ENCODE results near the gene CNN1. TPM values are rescaled to one million over a fixed set of nuclear protein-coding genes. Genes with fewer than 3 reads are reported as not detected.

Gene CNN1
- total and polyA plus RNA-seq, 9 of the 15 experiments (the other 6 are each of a cell fraction or from before 2014, with no cell fraction given) = 0.23 to 10.6 (median 5.2) TPM

- TF ChIP-seq PATZ1 (CRISPR knock-in tag; IDR thresholded peaks at IDR 0.05; ENCODE audit: borderline replicate concordance) (no peak), SNRNP70 (optimal IDR thresholded peaks at IDR 0.05; ENCODE audit: low read depth, low read length) (no peak), TARDBP (IDR thresholded peaks at IDR 0.05) (no peak), ZNF282 (CRISPR knock-in tag; IDR thresholded peaks at IDR 0.05) (no peak), RNF2 (IDR thresholded peaks at IDR 0.05) (no peak), ZFX (CRISPR knock-in tag; IDR thresholded peaks at IDR 0.05) (no peak; the same call in 1 of the 2 replicates), HDAC2 (IDR thresholded peaks at IDR 0.05) (no peak), POLR2AphosphoS5 (IDR thresholded peaks at IDR 0.05; ENCODE audit: control insufficient read depth, insufficient read depth, low read depth, low read length) (peak; percentile 14; the same call in 1 of the 2 replicates), DIDO1 (tag; IDR thresholded peaks at IDR 0.05; ENCODE audit: low read depth) (no peak), ESRRA (IDR thresholded peaks at IDR 0.05; ENCODE audit: borderline replicate concordance, low read depth) (peak; percentile 9; the same call in 1 of the 2 replicates), MCM7 (IDR thresholded peaks at IDR 0.05) (no peak), ZSCAN32 (CRISPR knock-in tag; IDR thresholded peaks at IDR 0.05) (no peak), ZNF717 (CRISPR knock-in tag; IDR thresholded peaks at IDR 0.05) (no peak), ID3 (CRISPR knock-in tag; IDR thresholded peaks at IDR 0.05) (no peak), ID3 (tag; IDR thresholded peaks at IDR 0.05) (no peak), DPF2 (IDR thresholded peaks at IDR 0.05) (0 out of 2 replicates have a peak, but pooled peaks have one; percentile 44), NFIX (CRISPR knock-in tag; IDR thresholded peaks at IDR 0.05; ENCODE audit: low read depth) (no peak)
- TF ChIP-seq, protein P1, sequence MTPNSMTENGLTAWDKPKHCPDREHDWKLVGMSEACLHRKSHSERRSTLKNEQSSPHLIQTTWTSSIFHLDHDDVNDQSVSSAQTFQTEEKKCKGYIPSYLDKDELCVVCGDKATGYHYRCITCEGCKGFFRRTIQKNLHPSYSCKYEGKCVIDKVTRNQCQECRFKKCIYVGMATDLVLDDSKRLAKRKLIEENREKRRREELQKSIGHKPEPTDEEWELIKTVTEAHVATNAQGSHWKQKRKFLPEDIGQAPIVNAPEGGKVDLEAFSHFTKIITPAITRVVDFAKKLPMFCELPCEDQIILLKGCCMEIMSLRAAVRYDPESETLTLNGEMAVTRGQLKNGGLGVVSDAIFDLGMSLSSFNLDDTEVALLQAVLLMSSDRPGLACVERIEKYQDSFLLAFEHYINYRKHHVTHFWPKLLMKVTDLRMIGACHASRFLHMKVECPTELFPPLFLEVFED (CRISPR knock-in tag; conservative IDR thresholded peaks at IDR 0.05) = no peak
- TF ChIP-seq, protein P2, sequence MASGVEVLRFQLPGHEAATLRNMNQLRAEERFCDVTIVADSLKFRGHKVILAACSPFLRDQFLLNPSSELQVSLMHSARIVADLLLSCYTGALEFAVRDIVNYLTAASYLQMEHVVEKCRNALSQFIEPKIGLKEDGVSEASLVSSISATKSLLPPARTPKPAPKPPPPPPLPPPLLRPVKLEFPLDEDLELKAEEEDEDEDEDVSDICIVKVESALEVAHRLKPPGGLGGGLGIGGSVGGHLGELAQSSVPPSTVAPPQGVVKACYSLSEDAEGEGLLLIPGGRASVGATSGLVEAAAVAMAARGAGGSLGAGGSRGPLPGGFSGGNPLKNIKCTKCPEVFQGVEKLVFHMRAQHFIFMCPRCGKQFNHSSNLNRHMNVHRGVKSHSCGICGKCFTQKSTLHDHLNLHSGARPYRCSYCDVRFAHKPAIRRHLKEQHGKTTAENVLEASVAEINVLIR (CRISPR knock-in tag; IDR thresholded peaks at IDR 0.05) = no peak
- TF ChIP-seq, protein P3, sequence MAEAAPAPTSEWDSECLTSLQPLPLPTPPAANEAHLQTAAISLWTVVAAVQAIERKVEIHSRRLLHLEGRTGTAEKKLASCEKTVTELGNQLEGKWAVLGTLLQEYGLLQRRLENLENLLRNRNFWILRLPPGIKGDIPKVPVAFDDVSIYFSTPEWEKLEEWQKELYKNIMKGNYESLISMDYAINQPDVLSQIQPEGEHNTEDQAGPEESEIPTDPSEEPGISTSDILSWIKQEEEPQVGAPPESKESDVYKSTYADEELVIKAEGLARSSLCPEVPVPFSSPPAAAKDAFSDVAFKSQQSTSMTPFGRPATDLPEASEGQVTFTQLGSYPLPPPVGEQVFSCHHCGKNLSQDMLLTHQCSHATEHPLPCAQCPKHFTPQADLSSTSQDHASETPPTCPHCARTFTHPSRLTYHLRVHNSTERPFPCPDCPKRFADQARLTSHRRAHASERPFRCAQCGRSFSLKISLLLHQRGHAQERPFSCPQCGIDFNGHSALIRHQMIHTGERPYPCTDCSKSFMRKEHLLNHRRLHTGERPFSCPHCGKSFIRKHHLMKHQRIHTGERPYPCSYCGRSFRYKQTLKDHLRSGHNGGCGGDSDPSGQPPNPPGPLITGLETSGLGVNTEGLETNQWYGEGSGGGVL (CRISPR knock-in tag; IDR thresholded peaks at IDR 0.05) = no peak
These were observed 33.6 kb upstream of the CNN1 start (continued) for GRCh38 chr19:11505032-11505503.
